ENCODE results near the gene SRGAP3.

DNA sequence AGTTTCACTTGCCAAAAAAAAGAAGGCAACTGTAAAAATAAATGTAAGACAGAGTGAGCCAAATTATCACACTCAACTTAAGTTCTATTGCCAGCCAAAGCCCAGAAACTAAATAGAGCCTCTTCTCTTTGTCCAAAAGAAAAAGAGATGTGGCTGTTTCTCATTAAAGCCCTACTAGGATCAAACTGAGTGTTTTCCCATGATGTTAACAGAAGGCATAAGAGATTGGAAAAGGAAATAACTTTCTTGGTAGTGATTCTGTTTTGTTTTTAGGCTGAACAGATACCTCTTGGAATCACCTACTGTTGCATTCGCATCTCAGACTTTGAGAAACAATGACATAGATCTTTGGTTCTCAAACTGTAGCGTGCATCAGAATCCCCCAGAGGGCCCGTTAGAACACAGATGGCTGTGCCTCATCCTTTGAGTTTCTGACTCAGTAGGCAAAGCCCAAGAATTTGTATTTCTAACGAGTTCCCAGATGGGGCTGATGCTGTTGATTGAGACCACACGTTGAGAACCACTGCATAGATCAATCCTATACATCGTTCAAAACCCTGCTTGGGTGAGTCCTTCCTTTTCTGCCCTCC is 42.5 kb upstream of the SRGAP3 start:
- TF ChIP-seq, protein P1, sequence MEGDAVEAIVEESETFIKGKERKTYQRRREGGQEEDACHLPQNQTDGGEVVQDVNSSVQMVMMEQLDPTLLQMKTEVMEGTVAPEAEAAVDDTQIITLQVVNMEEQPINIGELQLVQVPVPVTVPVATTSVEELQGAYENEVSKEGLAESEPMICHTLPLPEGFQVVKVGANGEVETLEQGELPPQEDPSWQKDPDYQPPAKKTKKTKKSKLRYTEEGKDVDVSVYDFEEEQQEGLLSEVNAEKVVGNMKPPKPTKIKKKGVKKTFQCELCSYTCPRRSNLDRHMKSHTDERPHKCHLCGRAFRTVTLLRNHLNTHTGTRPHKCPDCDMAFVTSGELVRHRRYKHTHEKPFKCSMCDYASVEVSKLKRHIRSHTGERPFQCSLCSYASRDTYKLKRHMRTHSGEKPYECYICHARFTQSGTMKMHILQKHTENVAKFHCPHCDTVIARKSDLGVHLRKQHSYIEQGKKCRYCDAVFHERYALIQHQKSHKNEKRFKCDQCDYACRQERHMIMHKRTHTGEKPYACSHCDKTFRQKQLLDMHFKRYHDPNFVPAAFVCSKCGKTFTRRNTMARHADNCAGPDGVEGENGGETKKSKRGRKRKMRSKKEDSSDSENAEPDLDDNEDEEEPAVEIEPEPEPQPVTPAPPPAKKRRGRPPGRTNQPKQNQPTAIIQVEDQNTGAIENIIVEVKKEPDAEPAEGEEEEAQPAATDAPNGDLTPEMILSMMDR (IDR thresholded peaks at IDR 0.05; ENCODE audit: low read length) = no peak
- TF ChIP-seq EZH2 (IDR thresholded peaks at IDR 0.05; ENCODE audit: borderline replicate concordance, low read length) = no peak
